ENCODE measurements around the gene MYL7.

DNA sequence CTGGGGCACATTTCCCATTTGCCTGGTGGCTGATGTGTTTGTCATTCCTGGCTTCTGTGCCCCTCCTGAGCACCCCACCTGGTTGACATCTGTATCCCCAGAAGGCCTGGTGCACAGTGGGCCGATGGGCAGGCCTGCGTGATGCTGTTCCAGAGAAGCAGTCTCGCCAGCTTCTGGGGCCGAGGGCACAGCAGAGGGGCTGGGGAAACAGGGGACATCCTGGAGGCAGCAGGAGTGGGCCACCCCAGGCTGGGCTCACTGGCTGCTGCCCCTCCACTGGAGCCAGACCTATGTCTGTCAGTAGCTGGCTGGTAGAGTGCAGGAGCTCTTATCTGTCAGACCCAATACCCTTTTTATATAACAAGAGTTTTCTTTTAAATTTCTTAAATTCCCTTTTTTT lies 896 bp upstream of the MYL7 start:
- TF ChIP-seq, protein P1, sequence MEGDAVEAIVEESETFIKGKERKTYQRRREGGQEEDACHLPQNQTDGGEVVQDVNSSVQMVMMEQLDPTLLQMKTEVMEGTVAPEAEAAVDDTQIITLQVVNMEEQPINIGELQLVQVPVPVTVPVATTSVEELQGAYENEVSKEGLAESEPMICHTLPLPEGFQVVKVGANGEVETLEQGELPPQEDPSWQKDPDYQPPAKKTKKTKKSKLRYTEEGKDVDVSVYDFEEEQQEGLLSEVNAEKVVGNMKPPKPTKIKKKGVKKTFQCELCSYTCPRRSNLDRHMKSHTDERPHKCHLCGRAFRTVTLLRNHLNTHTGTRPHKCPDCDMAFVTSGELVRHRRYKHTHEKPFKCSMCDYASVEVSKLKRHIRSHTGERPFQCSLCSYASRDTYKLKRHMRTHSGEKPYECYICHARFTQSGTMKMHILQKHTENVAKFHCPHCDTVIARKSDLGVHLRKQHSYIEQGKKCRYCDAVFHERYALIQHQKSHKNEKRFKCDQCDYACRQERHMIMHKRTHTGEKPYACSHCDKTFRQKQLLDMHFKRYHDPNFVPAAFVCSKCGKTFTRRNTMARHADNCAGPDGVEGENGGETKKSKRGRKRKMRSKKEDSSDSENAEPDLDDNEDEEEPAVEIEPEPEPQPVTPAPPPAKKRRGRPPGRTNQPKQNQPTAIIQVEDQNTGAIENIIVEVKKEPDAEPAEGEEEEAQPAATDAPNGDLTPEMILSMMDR (IDR thresholded peaks at IDR 0.05; ENCODE audit: extremely low read depth in 1 of 2, insufficient read depth in 1 of 2, low read depth in 1 of 2, low read length in 2 of 2): no peak
- TF ChIP-seq POLR2A (IDR thresholded peaks at IDR 0.05; ENCODE audit: low read depth, low read length): no peak

All from endothelial cell of umbilical vein (primary cell).